Activated CD4-positive, alpha-beta memory T cell treated with anti-CD3 and anti-CD28 coated beads for 36 hours (primary cell): ENCODE measurements around the gene CCDC188. TPM values are rescaled to one million over a fixed set of nuclear protein-coding genes. Genes with fewer than 3 reads are reported as not detected.

Experiments
- CTCF ChIA-PET: fragments of 350-600 bp; sonication (Branson Sonifier 250); formaldehyde crosslinking; loops from one replicate; lab custom pipeline; 2021; ENCODE audit warnings: antibody characterized with exemption, inconsistent platforms; lab: Charles Lee
- POLR2A ChIA-PET: fragments of 350-600 bp; sonication (Branson Sonifier 250); formaldehyde crosslinking; loops from one replicate; lab custom pipeline; 2021; ENCODE audit warnings: antibody characterized with exemption; lab: Charles Lee
- DNase-seq: peaks from one replicate; pipeline ENCODE4 v3.0.0-alpha.2; 2020
- H3K27ac Mint-ChIP-seq: one replicate; pipeline ENCODE4 v1.8.0; 2021; ENCODE audit warnings: mixed read lengths
- H3K27me3 Mint-ChIP-seq: one replicate; pipeline ENCODE4 v1.8.0; 2021; ENCODE audit warnings: mixed read lengths
- H3K36me3 Mint-ChIP-seq: one replicate; pipeline ENCODE4 v1.8.0; 2021; ENCODE audit warnings: mixed read lengths
- H3K4me1 Mint-ChIP-seq: one replicate; pipeline ENCODE4 v1.8.0; 2021; ENCODE audit warnings: low read depth, mixed read lengths
- H3K4me3 Mint-ChIP-seq: one replicate; pipeline ENCODE4 v1.8.0; 2021; ENCODE audit warnings: mild to moderate bottlenecking, mixed read lengths
- H3K9me3 Mint-ChIP-seq: one replicate; pipeline ENCODE4 v1.8.0; 2021; ENCODE audit warnings: mixed read lengths
- intact Hi-C: fragments of 100-400 bp; cut with micrococcal nuclease; formaldehyde crosslinking; loops from one replicate; pipeline ENCODE4 v1.15.1; 2023
- total RNA-seq, 2 experiments: library from RNA; stranded (reverse); gene quantifications; one replicate each; pipeline ENCODE4 v1.2.3, GENCODE V29; 2021

The CCDC188 gene
- total RNA-seq, 2 experiments from 2014 or later, result 0.52 TPM; not detected in 1

DNA sequence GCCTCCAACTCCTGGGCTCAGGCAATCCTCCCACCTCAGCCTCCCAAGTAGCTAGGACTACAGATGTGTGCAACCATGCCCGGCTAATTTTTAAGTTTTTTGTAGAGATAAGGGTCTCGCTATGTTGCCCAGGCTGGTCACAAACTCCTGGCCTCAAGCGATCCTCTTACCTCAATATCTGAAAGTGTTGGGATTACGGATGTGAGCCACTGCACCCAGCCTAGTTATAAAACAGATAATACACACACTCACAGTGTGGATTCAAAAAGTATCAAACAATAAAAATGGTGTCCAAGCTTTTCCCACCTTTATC is 377 bp upstream of the CCDC188 start:
- intact Hi-C loops, result no loop called here
- Mint-ChIP-seq H3K36me3 (no peaks in the 10 kb centered on the region), H3K27me3 (no peaks in the 10 kb centered on the region), H3K27ac (no peak overlapping the region), H3K4me1 (peaks cover 2% of the 10 kb centered on the region), H3K9me3 (no peaks in the 10 kb centered on the region), H3K4me3 (no peak overlapping the region)
- CTCF ChIA-PET, result no interaction called here
- DNase-seq, result no peak
- POLR2A ChIA-PET, result no interaction called here

DNA sequence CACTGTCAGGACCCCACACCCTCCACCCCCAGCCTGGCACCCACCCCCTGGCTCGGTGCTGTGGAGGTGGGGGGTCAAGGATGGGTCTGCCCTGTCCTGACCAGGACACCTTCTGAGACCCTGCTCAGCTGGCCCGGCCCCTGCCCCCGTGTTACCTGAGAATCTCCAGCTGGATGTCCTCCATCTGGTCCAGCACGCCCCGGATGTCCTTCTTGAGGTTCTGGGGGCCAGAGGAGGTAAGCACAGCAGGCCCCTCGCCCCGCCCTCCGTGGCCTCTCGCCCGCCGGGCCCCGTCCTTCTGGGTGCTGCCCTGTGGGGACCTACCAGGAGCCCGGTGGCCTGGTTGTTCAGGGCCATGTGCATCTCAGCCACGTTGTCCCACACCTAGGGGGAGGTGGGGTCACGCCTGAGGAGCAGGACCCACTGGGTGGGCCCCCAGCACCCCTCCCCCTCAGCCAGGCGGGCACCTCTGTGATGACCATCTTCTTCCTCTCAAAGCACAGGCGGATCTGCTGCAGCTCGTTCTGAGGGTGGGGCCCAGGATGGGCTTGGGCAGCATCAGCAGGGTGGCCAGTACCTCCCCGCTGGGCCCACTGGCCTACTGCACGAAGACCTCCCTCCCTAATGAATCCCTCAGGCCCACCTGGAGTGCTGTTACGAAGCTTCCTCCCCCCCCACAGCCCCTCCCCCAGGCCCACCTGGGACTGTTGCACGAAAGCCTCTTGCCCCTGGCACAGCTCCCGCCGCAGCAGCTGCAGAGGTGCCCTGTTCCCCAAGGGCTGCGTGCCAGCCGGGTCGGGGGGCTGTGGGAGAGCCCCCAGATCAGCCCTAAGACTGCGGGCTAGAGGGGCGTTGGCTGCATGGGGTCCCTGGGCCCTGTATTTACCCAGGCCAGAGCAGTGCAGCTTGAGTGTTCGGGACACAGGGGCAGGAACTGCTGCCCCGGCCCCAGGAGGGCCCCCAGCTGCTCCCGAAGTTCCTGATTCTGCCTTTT is 1.3 kb downstream of the CCDC188 start:
- no peak for DNase-seq
- Mint-ChIP-seq H3K4me1 (peaks cover 2% of the 10 kb centered on the region), H3K27ac (no peak overlapping the region), H3K4me3 (no peak overlapping the region), H3K36me3 (no peaks in the 10 kb centered on the region), H3K27me3 (no peaks in the 10 kb centered on the region), H3K9me3 (no peaks in the 10 kb centered on the region)
- CTCF ChIA-PET, result no interaction called here
- intact Hi-C loops, result no loop called here
- POLR2A ChIA-PET, result no interaction called here

DNA sequence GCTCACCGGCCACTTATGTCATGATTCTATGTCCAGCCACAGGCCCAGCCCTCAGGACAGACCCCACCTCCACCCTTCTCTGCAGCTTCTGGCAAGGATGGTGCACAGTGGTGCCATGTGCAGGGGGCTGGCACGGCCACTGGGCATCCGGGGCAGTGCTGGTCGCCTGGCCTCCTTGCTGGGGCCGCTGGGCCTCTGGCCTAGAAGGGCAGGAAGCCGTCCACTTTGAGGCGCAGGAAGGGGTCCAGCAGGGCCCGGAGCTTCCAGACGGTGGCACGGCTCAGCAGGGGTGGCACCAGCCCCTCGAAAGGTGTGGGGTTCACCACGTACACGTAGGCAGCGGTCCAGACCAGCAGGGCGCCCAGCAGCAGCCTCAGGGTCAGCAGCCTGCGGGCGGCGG is 2.4 kb downstream of the CCDC188 start:
- Mint-ChIP-seq H3K4me1 (peaks cover 2% of the 10 kb centered on the region), H3K27ac (no peak overlapping the region), H3K36me3 (no peaks in the 10 kb centered on the region), H3K4me3 (no peak overlapping the region), H3K9me3 (no peaks in the 10 kb centered on the region), H3K27me3 (no peaks in the 10 kb centered on the region)
- POLR2A ChIA-PET, result no interaction called here
- intact Hi-C loops, result no loop called here
- CTCF ChIA-PET, result no interaction called here
- no peak for DNase-seq

DNA sequence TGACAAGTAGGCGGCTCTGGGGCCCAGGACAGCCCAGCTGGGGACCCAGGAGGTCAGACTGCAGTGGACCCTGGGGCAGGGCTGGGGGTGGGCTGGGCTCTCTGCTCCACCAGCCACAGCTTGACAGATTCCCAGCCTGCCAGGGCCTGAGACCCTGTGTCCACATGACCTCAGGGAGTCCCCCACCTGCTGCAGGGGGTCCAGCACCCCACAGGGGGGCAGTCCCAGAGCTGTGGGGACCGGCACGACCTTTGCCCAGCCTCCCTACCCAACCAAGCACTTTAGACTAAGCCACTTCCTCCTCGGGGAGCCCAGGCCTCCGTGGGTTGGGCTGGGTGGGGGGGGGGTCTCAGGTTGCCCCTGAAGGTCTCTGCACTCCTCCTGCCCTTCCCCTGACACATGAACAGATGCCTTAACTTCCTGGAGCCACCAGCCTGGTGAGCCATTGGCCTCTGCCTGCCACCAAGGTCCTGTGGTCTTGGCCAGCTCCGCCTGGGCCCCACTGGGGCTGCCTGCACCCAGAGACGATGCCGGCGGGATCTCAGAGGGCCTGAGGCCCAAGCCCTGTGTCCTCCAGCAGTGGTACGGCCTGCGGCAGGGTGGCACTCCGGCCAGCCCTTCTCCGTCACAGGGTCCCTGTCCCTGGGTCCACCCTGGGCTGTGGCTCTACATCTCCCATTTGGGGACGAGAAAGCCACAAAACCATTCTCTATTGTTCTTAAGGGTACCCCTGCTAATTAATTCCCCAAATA is 3.4 kb downstream of the CCDC188 start:
- DNase-seq, result no peak
- H3K4me1 Mint-ChIP-seq, result peaks cover 2% of the 10 kb centered on the region
- H3K4me3 Mint-ChIP-seq, result no peak overlapping the region
- no peak overlapping the region for H3K27ac Mint-ChIP-seq
- no peaks in the 10 kb centered on the region for H3K27me3 Mint-ChIP-seq
- CTCF ChIA-PET, result no interaction called here
- H3K36me3 Mint-ChIP-seq, result no peaks in the 10 kb centered on the region
- intact Hi-C loops, result no loop called here
- POLR2A ChIA-PET, result no interaction called here
- H3K9me3 Mint-ChIP-seq, result no peaks in the 10 kb centered on the region

DNA sequence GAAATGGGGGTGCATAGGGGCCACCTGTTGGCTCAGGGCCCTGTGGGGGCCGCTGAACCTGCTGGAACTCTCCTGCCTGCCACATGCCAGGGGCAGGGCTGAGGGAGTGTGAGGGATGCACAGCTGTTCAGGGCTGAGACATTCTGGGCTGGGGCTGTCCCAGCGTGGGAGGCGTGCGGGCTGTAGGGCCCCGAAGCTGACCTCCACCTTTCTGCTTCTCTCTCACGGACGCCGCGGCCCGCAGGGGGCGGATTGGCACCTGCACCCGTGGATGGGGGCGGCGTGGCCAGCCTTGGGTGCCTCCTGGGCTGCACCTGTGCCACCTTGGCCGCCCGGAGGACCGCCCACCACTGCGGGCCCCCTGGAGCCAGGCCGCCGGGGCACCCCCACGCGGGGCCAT is 4.1 kb downstream of the CCDC188 start:
- Mint-ChIP-seq H3K27me3 (no peaks in the 10 kb centered on the region), H3K36me3 (no peaks in the 10 kb centered on the region), H3K27ac (no peak overlapping the region), H3K9me3 (no peaks in the 10 kb centered on the region), H3K4me3 (no peak overlapping the region), H3K4me1 (peaks cover 2% of the 10 kb centered on the region)
- ChIA-PET POLR2A (no interaction called here), CTCF (no interaction called here)
- DNase-seq, result no peak
- intact Hi-C loops, result no loop called here

DNA sequence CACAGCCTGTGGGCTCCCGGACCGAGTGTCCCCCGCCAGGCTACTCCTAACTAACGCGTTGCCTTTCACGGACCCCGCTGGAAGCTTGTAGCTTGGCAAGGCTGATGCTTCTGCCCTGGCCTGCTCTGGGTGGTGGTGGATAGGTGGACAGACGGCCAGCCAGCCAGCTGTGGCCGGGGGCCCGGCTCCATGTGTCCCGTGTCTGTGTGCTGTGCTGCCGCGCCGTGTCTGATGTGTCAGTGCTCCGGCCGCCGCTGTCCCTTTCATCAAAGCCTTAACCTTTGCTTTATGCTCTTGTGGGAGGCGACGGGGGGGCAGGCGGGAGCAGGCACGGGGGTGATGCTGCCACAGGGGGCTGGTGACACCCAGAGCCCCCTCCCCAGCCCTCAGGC is 5.0 kb downstream of the CCDC188 start:
- no peaks in the 10 kb centered on the region for H3K9me3 Mint-ChIP-seq
- no peak overlapping the region for H3K27ac Mint-ChIP-seq
- POLR2A ChIA-PET, result no interaction called here

DNA sequence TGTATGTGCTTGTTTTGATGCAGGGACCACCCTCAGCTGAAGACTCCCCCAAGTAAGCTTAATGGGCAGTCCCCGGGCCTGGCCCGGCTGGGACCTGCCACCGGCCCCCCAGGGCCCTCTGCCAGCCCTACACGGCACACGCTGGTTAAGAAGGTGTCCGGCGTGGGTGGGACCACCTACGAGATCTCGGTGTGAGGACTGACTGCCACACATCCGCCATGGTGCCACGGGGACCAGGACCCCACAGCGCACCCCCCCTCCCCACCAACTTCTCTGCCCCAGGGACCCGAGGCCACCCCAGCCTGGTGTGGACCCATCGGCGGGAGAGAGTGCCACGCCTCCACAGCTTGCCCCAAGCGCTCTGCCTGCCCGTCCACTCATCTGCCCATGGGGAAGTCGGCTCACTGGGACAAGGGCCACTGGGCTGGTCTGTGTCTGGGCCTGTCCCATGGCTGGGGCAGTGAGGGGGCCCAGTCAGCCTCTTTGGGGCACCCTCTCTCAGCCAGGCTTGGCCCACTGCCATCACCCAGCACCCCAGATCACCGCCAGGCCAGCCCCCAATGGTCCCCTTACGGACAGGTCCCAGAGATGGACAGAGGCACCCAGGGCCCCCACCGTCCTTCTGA is 5.5 kb downstream of the CCDC188 start:
- H3K27me3 Mint-ChIP-seq, result no peaks in the 10 kb centered on the region
- peaks cover 2% of the 10 kb centered on the region for H3K4me1 Mint-ChIP-seq
- no peak overlapping the region for H3K27ac Mint-ChIP-seq
- no peak for DNase-seq
- intact Hi-C loops, result no loop called here
- CTCF ChIA-PET, result interaction anchor here (0.5 kb wide), 1 partner anchor 197 kb away, joined by 3 read pairs; no protein-coding TSS in a partner anchor
- no peaks in the 10 kb centered on the region for H3K9me3 Mint-ChIP-seq
- POLR2A ChIA-PET, result no interaction called here
- H3K4me3 Mint-ChIP-seq, result no peak overlapping the region
- H3K36me3 Mint-ChIP-seq, result no peaks in the 10 kb centered on the region

More for the DNA sequence above, 5.0 kb downstream of the CCDC188 start:
- intact Hi-C loops, result no loop called here
- peaks cover 2% of the 10 kb centered on the region for H3K4me1 Mint-ChIP-seq
- CTCF ChIA-PET, result no interaction called here
- H3K4me3 Mint-ChIP-seq, result no peak overlapping the region
- no peaks in the 10 kb centered on the region for H3K27me3 Mint-ChIP-seq
- H3K36me3 Mint-ChIP-seq, result no peaks in the 10 kb centered on the region
- no peak for DNase-seq

GRCh38 chr22:20143883-20144665 is 6.8 kb downstream of the CCDC188 start:
- no peaks in the 10 kb centered on the region for H3K9me3 Mint-ChIP-seq
- H3K4me1 Mint-ChIP-seq, result peaks cover 2% of the 10 kb centered on the region
- no peak overlapping the region for H3K27ac Mint-ChIP-seq
- no peak for DNase-seq
- CTCF ChIA-PET, result no interaction called here
- intact Hi-C loops, result no loop called here
- no peaks in the 10 kb centered on the region for H3K36me3 Mint-ChIP-seq
- POLR2A ChIA-PET, result no interaction called here
- no peak overlapping the region for H3K4me3 Mint-ChIP-seq
- H3K27me3 Mint-ChIP-seq, result no peaks in the 10 kb centered on the region

DNA sequence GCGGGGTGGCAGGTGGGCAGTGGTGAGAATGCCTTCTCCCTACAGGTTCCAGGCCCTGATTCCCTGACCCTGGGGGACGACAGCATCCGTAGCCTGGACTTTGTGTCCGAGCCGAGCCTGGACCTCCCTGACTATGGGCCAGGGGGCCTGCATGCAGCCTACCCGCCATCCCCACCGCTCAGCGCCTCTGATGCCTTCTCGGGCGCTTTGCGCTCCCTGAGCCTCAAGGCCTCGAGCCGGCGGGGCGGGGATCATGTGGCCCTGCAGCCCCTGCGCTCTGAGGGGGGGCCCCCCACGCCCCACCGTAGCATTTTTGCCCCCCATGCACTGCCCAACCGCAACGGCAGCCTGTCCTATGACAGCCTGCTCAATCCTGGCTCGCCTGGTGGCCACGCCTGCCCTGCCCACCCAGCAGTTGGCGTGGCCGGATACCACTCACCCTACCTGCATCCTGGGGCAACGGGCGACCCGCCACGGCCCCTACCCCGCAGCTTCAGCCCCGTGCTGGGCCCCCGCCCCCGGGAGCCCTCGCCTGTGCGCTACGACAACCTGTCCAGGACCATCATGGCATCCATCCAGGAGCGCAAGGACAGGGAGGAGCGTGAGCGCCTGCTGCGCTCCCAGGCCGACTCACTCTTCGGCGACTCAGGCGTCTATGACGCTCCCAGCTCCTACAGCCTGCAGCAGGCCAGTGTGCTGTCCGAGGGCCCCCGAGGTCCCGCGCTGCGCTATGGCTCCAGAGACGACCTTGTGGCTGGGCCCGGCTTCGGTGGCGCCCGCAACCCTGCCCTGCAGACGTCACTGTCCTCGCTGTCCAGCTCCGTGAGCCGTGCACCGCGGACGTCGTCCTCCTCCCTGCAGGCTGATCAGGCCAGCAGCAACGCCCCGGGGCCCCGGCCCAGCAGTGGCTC is 7.9 kb downstream of the CCDC188 start:
- POLR2A ChIA-PET, result no interaction called here

DNA sequence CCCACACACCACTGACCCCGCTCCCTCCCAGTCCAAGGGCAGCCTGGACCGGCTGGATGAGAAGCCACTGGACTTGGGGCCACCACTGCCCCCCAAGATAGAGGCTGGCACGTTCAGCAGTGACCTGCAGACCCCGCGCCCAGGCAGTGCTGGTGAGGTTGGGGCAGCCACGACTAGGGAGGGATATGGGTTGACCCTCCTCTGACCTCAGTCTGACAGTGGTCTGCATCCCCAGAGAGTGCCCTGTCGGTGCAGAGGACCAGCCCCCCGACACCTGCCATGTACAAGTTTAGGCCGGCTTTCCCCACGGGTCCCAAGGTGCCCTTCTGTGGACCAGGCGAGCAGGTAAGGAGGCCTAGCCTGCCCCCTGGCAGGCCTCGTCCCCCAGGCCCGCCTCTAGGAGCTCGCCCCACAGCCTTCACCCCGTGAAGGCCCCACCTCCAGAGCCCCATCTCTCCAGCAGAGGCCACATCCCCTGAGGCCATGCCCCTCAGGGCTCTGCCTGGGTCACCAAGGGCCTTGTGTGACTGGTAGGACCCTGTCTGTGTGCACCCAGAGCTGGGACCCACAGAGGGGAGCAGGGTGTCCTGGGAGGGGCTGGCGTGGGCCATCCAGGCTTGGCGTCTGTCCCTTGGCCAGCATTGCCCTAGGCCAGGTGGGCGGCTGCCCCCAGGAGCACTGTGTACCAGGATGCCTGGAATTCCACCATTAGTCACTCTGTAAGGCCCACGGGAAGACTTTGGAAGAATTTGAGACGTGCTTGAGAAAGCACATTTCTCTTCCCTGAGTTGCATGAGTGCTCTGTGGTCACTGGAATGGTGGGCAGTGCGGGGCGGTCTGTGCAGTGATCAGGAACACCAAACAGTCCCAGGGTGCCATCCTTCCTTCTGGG is 9.4 kb downstream of the CCDC188 start:
- CTCF ChIA-PET, result no interaction called here
- DNase-seq, result no peak
- Mint-ChIP-seq H3K36me3 (no peaks in the 10 kb centered on the region), H3K27me3 (no peaks in the 10 kb centered on the region), H3K4me1 (peaks cover 5% of the 10 kb centered on the region), H3K9me3 (no peaks in the 10 kb centered on the region), H3K4me3 (no peak overlapping the region), H3K27ac (no peak overlapping the region)
- intact Hi-C loops, result no loop called here
- POLR2A ChIA-PET, result no interaction called here

More for the DNA sequence above, 7.9 kb downstream of the CCDC188 start:
- no peak overlapping the region for H3K4me3 Mint-ChIP-seq
- H3K27me3 Mint-ChIP-seq, result no peaks in the 10 kb centered on the region
- no peak for DNase-seq
- H3K4me1 Mint-ChIP-seq, result peaks cover 4% of the 10 kb centered on the region
- CTCF ChIA-PET, result no interaction called here
- H3K27ac Mint-ChIP-seq, result no peak overlapping the region
- no peaks in the 10 kb centered on the region for H3K36me3 Mint-ChIP-seq
- intact Hi-C loops, result no loop called here
- H3K9me3 Mint-ChIP-seq, result no peaks in the 10 kb centered on the region
